Fibroblast of skin of right quadriceps (primary cell): ENCODE results near the gene HSPE1.
"Not testable (repeated sequence)": the region's sequence is repeated elsewhere in the genome, so short reads cannot be mapped to it uniquely, and the experiment has no call there.

Experiments
- DNase-seq: peaks from one replicate; pipeline ENCODE4 v3.0.0-alpha.2; 2013

HSPE1 gene

DNA sequence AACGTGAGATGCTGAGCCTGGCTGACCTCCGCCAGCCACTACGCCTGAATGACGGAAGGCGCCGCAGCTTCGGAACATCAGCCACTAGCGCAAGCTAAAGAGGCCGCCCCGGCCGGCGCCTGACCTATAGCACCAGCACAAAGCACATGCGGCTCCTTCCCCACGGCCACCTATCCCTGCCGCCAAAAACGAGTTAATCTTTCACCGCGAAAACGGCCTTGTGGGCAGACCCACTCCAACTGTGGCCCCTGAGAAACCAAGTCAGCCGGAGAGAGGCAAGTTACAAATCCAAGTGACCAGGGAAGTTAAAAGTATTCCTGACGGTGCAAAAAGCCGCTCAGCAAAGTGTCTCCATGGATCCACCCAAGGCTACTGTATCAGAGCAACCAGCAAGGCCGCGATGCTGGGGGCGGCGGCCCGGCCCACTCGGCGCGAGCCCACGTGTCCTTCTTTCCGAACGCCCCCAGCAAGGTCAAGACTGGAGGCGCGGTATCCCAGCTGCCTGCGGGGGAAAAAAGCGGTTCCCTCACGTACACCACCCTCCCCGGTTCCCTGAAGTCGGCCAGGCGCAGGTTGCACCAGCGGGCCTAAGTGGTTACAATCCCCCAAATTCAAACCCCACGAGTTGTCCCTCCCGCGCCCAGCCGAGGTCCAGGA lies 1.1 kb upstream of the HSPE1 start:
- peak; percentile 17 for DNase-seq

DNA sequence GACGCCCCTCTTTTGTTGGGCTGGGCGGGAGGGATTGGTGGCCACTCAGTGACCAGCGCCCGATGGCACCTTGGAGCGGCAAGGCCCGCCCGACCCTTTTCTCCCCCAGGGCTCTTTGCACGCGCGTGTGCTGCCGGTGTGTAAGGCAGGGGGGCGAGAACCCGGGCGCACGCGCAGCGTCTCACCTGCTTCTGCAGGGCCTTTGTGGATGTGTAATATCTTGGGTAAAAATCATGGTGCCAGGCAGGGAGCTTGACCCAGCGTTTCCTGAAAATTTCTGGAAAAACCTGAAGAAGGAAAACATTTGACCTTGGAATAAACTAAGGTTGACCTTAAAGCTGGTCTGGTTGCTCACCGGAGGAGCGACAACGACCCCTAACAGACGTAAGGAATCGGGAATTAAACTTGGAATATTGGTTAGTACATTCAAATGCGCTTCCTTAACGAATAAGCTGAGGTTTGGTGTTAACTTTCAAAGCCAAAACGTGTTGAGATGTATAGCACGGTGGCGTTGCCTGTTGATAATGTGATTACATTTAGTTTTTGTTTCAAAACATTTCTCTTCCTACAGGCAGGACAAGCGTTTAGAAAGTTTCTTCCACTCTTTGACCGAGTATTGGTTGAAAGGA lies 438 bp downstream of the HSPE1 start:
- peak; percentile 6 for DNase-seq

DNA sequence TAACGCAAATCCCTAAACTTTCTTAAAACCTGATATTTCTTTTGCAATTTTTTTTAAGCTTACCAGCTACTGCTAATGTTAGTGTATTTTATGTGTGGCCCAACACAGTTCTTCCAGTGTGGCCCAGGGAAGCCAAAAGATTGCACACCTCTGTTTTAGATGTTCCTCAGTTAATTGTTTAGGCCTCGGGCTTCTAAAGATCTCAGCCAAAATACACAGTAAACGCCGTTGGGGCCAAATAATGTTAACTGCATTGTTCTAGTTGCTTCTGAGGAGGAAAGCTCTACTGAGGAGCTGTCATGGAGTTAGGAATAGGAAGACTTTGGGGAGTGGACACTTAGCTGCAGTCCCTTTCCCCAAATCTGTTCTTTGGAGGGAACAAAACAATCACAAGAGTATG lies 2.0 kb downstream of the HSPE1 start:
- no peak for DNase-seq

DNA sequence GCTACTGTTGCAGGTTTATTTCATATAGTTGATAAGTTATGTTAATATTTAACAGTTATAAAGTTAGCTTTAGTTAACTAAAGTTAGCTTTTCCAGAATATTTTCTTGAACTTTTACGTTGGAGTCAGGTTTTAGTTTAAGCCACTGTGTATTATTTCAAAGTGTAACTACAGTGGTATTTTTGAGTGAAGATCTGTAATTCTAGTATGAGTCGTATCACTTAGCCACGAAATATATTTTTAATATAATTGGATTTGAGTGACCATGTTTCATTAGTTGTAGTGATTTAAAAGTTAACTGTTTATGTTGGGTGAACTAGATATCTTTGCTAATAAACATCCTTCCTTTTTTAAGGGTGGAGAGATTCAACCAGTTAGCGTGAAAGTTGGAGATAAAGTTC lies 2.5 kb downstream of the HSPE1 start:
- no peak for DNase-seq

DNA sequence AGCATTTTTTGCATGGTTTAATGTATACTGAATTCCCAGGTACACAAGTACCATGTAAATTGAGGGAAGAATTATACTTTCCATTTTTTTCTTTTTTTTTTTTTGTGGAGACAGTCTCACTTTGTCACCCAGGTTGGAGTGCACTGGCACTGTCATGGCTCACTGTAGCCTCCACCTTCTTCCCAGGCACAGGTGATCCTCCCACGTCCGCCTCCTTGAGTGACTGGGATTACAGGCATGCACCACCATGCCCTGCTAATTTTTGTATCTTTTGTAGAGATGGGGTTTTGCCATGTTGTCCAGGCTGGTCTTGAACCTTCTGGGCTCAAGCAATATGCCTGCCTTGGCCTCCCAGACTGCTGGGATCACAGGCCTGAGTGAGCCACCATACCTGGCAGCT lies 3.8 kb downstream of the HSPE1 start:
- DNase-seq = no peak

DNA sequence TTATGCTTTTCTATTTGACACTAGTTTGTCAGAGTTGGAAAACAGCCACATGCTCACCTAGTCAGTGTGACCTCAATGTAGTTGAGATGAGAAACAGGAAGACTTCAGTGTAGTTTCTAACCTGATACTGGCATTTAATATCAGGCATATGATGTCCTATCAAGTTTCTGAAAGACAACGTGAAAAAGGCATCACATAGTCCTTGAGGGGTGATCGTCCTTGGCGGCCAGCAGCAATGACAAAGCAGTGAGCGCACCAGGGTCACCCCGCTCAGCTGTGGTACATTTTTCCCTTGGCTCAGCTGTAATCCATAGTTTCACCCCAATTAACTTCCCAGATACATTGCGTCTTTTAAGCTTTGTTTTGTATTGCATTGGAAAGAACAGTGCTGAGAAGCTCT lies 4.3 kb downstream of the HSPE1 start:
- no peak for DNase-seq

DNA sequence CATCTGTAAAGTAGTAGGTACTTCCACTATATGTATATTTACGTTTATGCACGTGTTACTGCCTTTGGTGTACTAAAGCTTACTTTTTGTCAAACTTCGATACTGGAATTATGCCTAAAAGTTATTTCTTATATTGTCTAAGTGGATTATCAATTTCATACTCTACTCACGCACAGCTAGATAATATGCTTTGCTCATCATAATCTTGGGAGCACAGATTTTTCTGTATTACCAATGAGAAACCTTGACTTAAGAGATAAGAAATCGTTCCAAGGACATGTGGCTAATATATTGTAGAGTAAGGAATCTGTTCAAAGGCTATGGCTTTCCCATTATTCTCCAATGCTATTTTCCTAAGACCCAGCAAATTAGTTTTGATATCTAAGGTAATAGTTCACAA lies 6.5 kb downstream of the HSPE1 start:
- no peak for DNase-seq

DNA sequence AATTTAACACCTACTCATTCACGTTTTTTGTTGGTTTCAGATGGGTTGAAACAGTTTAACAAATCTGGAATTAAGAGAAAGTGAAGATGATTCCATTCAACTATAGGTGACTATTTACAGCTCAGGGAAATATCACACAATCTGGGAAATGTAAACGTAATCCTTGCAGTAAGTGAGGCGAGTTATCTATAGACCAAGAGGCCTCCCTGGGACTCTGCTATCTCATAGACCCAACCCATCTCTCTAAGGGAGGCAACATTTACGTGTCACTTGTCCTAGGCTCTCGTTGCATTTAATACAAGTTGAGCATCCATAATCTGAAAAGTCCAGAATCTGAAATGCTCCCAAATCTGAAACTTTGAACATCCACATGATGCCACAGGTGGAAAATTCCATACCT lies 13.7 kb downstream of the HSPE1 start:
- no peak for DNase-seq

DNA sequence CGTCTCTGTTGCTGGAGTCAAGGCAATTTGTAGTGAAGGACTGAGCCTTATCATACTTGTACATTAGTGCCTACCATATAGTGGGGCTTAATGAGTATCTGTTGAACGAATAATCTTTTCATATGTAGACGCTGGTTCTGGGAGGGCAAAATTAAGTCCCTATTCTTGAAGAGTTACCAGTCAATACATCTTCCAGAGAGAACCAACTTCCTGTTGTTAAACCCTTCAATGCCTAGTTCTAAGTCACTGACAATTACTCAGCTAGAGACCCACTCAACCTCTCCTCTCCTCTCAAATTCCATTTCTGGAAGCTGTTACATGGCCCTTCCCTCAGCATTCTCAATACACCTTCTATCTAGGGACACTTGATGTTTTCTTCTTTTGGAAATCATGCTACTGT lies 14.6 kb downstream of the HSPE1 start:
- peak; percentile 6 for DNase-seq

DNA sequence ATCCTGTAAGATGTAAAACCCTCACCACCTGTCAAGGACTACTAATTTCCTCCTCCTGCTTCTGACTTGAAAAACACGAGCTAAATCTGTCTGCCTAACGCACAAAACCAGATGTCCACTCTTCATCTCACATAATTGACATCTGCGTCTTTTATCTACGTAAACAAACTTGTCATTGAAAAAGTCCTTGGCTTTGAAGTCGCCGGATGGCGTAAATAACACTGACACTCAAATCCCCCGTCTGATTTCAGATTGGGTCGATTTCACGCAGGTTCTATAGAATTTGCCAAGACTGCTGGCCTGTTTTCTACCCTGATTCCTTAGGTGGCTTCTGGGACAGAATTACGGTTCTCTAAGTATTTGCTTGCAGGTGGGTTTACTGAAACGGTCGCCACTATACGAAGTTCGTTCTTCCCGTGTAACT lies 15.1 kb downstream of the HSPE1 start:
- no peak for DNase-seq

DNA sequence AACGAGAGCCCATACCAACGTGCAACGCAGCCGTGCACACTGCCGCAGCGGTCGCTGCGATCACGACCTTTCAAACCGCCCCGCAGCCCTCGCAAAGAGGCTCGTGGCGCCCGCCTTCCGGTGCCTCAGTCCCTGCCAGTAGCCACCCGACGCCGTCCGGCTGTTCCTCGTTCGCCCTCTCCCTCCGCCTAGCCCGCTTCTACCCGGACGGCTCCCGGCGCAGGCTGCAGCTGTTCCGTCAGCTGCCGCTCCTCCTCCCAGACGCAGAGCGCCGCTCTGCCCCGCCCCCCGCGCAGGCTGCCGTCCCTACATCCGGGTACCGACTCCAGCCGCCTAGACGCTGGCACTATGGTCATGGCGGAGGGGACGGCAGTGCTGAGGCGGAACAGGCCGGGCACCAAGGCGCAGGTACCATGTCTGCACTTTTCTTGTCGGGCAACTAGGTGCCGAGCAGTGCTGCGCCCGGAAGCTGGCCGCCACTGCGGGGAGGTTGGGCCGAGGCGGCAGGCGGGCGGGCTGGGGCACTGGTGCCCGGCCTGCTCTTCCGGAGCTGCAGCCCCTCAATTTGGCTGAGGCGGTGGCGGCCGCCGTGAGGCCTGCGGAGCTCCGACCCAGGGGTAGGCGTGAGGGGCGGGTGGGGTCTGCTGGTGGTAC lies 15.7 kb downstream of the HSPE1 start, which contains the start of gene MOB4:
TSS of gene MOB4 (plus strand) at position 328 of the 654 bp plus-strand sequence. CDS start at position 349, 21 bp downstream.
- DNase-seq = peak; percentile 94

DNA sequence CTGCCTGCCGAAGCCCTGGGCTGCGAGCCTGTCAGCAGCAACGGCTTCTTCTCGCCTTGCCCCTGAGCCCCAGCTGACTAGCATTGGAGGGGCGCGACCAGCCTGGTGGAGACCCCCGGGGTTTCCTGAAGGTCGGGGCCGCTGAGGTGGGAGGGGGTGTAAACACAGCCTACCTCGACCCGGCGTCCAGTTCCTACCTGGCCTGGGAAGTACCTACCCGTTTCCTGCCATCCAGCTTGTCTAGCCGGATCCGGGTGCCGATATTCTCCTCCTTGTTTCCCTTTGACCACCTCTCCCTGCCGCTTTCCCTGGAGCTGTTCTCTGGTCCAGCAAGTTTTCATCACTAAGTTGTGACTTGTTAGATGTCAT lies 16.2 kb downstream of the HSPE1 start:
- DNase-seq = peak; percentile 10

DNA sequence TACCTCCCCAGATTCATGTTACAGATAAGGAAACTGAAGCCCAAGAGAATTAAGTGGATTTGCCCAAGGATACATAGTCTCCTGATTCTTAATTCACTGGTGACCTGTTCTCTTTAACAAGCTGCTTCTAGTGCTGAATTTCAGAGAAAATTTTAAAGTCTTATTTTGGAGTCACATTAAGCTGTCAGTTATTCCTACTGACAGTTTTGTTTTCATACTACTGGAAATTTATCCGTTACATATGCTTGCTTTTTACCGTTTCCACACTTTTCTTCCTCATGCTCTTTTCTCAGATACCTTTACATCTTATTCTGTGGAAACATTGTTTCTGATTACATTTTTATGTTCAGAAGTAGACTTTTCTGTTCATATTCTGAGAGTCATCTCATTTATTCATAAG lies 17.0 kb downstream of the HSPE1 start:
- no peak for DNase-seq

DNA sequence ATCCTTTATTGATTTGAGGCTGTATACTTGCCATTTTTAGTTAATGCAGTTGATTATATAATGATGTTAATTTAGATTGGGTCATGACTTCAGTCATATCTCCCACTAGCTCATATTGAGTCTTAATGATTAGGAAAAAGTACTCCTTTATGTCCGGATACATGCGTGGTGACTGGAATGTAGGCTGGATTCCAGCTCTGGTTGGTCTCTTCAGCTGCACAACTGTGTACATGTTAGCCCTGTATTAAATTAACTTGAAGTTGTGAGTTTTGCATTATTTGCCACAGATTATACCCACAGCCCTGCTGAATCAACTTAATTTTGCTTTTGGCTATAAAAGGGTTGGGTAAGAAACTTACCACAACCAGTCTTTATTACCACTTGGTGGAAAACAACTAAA lies 38.2 kb downstream of the HSPE1 start:
- DNase-seq = peak; percentile 16

DNA sequence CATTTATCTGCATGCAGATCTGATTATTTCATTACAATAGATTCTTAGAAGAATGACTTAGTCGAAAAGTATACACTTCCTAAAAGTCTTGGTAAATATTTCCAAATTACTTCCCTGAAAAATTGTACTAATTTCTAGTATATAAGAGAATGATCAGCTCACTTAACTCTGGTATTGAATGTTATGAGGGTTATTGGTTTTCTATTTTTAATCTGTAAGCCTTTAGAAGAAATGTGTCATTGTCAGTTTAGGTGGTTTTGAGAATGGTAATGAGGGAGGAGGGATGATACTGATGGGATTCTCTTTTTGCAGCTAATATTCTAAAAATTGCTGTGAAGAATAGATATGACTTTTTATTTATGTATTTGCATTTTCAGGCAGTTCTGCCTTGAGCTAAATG lies 39.6 kb downstream of the HSPE1 start:
- DNase-seq = no peak

DNA sequence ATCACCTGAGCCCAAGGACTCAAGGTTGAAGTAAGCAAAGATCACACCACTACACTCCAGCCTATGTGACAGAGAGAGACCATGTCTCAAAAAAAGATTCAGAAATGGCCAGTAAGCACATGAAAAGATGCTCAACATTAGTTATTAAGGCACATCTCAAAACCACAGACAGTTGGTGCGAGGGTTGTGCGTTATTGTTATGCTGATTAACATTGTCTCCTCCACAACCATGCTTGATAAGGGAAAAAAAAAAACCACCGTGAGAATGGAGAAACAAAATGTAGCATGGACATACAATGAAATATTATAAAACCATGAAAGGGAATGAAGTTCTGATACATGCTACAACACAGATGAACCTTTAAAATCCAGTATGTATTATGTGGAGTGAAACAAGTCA lies 43.0 kb downstream of the HSPE1 start:
- no peak for DNase-seq

DNA sequence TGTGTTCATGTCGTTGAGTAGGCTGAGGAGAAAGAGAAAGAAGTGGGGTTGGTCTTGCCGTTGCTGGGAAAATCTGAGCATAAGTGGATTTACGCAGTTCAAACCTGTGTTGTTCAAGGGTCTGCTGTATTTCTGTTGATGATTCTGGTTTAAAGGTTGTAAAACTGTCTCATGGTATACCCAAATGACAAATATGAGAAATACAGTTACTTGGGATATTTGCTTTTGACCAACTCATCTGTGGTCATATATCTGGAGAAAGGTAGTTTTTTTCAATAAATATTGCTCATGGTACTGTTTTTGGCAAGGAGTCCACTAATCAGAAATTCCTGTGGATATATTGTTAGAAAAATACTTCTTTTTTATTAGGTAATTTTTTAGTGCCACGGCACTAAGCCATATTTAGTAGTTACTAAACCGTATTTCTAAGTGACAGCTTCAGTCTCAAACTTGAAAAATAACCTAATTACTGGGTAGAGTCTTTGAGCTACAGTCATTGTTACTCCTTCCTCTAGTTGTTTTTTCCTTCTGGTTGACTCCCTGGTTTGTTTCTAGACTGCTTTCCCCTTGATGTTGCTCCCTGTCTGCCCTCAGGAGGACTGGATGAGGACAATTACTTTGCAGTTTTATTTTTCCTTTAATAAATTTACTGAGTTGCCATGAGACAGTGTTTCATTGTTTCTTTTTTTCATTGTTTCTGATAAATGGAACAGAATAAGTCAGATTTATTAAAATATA lies 47.2 kb downstream of the HSPE1 start:
- no peak for DNase-seq

DNA sequence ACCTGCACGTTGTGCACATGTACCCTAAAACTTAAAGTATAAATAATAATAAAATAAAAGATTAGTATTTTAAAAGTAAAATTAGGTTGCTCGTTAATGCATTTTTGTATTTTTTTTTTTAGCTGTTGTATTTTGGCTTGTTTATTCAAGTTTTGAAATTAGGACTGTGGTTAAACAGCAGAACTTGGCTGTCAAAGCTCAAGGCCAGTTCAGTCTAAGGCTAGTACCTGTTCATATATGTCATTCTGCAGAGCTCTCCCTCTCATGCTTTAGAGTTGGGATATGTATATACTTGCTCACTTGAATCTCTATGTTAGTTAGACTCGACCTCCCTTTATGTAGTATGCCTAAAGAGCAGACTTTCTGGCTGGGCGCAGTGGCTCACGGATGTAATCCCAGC lies 48.4 kb downstream of the HSPE1 start:
- no peak for DNase-seq

DNA sequence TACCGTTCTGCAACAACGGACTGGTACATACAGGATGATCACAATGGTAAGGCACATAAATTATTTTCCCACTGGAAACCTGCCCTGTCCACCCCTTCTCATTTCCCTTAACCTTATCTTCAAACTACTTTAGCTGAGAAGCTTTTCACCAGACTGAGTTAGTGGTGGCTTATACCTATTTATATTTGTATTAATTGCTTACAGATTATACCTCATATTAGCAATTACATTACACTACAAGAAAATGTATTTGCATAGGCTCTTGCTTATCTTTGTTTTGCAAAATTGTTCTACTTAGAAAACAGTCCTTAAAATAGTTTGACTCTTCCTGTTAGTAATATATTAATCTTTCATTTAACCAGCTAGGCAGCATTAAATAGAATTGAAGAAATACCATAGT lies 51.1 kb downstream of the HSPE1 start:
- DNase-seq = not testable (repeated sequence)
